EL (cell line): Measurements from ENCODE around the gene CRELD1.
A peak's percentile ranks its signal among the peaks of the same experiment; 100 is the strongest.
"Not testable (repeated sequence)": the region's sequence is repeated elsewhere in the genome, so short reads cannot be mapped to it uniquely, and the experiment has no call there.

Experiments used
- DNase-seq: peaks from one replicate; pipeline ENCODE4 v3.0.0-alpha.2; 2016

CRELD1 gene

GRCh38 chr3:9935966-9936510, 2.4 kb downstream of the CRELD1 start:
- no peak for DNase-seq

DNA sequence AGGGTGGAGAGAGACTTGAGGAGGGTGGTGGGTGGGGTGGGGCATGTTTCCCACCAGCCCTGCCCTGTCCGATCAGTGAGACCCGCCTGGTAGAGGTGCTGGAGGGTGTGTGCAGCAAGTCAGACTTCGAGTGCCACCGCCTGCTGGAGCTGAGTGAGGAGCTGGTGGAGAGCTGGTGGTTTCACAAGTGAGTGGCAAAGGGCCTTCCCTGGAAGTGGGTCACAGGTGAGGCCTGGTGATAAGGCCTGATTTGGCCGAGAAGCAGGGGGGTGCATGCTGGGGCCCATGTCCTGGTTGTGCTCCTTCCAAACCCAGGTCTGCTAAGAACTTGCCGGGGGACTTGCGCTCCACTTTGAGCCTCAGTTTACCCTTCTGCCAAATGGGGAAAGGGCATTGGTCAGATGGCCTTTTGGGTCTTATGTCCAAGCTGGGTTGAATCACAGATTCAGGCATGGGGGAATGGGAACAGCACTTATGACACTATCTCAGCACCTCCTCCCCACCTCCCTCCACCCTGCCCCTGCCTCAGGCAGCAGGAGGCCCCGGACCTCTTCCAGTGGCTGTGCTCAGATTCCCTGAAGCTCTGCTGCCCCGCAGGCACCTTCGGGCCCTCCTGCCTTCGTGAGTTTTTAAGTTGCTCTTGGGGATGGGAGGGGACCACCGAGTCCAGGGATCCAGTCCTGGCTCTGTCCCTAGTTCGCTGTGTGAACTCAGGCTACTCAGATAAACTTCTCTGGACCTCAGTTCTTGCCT, 4.0 kb downstream of the CRELD1 start:
- no peak for DNase-seq

DNA sequence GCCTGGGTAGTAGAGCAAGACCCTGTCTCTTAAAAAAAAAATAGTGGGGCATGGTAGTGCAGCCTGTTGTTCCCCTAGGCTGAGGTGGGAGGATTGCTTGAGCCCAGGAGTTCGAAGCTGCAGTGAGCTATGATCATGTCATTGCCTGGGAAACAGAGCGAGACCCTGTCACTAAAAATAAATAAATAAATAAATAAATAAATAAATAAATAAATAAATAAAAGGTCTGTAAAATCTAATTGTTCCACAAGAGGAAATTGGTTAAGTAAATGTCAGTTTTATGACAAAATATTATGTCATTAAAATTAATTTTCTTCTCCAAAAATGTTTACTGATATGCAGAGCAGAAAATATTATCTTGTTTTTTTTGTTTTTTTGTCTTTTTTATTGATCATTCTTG, 5.3 kb downstream of the CRELD1 start:
- no peak for DNase-seq

- not testable (repeated sequence) for DNase-seq
Observed at GRCh38 chr3:9939906-9940305, 6.3 kb downstream of the CRELD1 start.

DNA sequence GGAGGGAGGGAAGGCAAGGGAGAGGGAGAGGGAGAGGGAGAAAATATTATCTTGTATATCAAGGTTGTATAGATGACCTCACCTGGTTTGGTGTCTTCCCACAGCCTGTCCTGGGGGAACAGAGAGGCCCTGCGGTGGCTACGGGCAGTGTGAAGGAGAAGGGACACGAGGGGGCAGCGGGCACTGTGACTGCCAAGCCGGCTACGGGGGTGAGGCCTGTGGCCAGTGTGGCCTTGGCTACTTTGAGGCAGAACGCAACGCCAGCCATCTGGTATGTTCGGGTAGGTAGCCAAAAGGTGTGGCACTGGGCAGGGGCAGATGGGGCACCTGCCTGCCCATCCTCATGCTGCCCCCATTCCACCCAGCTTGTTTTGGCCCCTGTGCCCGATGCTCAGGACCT, 7.1 kb downstream of the CRELD1 start:
- DNase-seq = no peak

DNA sequence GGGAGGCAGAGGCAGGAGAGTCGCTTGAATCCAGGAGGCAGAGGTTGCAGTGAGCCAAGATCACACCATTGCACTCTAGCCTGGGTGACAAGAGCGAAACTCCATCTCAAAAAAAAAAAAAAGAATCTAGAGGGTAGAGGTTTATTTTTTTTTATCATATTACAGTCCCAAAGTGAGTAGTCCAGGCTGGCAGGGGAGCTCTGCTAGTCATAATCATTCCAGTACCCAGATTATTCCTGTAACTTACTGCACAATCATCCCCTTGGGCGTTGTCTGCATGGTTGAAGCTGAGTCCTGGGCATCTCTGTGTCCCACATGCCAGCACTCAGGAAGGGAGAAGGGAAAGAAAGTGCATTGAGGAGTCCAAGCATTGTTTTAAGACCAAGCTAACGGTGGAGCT, 8.5 kb downstream of the CRELD1 start:
- no peak for DNase-seq

DNA sequence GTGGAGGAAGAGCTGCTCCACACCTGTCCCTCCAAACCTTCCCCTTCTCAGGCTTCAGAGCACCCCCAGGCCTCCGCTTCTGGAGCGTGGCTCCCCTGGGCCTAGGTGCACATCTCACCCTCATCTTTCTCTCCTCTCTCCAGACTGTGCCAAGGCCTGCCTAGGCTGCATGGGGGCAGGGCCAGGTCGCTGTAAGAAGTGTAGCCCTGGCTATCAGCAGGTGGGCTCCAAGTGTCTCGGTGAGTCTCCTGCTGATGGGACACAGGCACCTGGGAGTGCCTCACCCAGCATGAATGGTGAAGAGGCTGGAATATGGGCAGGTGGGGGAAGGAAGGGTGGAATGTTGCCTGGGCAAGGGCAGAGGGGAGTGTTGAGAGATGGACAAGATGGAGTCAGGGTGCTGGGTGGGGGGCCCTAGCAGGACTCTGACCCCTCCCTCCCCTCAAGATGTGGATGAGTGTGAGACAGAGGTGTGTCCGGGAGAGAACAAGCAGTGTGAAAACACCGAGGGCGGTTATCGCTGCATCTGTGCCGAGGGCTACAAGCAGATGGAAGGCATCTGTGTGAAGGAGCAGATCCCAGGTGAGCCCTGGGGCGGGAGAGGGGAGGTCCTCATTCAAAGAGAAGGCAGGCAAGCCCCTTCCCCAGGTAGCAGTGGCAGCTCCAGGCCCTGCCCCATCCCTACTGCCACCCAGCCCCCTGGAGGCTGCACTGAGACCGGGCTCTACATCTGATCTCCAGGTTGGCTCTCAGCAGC, 9.5 kb downstream of the CRELD1 start:
- no peak for DNase-seq

GRCh38 chr3:9944271-9944670, 10.6 kb downstream of the CRELD1 start:
- DNase-seq = no peak

- DNase-seq = no peak
Observed at GRCh38 chr3:9945358-9945757, 11.7 kb downstream of the CRELD1 start.

GRCh38 chr3:9946112-9947024, 12.7 kb downstream of the CRELD1 start:
- peak; percentile 92 for DNase-seq

DNA sequence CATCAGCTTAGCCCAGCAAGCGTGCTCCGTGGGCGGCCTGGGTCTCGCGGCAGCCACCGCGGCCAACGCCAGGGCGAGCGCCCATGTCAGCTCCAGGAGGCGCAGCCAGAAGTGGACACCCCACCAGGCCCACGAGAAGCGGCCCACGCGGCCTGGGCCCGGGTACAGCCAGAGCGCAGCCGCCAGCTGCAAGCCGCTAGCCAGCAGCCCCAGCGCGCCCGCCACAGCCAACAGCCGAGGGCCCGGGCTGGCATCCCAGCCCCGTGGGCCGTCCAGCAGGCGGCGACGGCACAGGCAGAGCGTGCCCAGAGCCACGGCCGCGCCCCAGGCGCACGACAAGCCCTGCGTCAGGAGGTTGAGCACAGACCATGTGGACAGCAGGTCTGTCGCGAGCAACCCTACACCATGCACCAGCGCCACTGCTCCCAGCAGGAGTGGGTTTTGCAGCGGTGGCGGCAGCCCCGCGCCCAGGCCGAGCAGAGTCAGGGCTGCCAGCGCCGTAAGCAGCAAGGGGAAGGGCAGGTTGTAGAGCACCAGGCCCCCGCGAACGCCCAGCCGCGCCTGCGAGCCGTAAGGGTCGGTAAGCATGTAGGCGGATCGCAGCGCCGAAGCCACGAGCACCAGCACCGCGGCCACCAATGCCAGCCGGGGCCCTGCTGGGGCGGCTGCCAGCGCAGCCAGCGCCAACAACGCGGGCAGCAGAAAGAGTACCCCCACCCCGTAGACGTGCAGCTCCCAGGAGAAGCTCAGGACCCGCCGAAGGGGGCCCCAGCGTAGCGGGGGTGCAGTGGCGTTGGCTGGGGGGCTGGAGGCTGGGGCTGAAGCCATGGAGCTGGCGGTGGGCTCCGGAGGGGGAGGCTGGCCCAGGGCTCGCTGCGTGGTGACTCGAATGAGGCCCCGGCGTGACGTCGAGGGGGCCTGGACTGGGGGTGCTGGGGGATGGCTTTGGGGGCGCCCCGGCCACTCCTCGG, 13.7 kb downstream of the CRELD1 start:
- peak; percentile 79 for DNase-seq

DNA sequence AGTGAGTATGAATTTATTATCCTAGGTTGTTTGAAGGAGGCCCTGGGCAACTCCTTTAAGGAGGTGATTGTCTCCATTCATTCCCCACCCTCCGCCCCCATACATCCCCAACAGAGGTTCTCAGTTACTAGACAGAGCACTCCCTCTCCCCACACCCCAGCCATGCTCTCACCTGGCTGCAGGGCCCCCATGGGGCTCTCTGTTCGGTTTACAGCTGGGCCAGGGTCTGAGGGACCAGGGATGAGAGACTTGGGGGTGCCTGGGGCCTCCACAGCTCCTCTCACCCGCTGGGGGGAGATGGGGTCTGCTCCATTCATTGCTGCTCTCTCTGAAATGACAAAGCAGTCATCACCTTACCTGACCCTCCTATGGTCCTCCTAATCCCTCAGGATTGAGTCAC, 15.0 kb downstream of the CRELD1 start:
- no peak for DNase-seq

DNA sequence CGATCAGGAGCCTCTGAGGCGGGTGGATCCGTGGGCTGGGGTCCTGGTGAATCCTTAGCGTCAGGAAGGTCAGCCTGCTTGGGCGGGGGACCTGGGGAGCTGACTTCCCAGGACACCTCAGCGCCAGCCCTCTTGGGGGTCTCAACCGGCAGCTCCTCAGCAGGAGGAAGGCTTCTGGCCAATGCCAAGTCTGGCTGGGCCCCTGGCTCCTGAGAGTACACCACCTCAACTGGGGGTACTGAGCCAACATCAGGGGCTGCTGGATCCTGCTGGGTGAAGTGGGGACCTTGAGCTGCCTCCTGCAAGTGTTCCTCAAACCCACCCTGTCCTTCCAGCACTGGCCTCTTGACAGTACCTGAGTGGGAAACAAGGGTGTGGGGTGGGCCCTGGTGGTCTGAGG, 15.5 kb downstream of the CRELD1 start:
- no peak for DNase-seq

GRCh38 chr3:9949626-9950025, 16.0 kb downstream of the CRELD1 start:
- DNase-seq = no peak

- DNase-seq = no peak
Observed at GRCh38 chr3:9951126-9951525, 17.5 kb downstream of the CRELD1 start.

- no peak for DNase-seq
Observed at GRCh38 chr3:9951598-9951961, 17.9 kb downstream of the CRELD1 start.

DNA sequence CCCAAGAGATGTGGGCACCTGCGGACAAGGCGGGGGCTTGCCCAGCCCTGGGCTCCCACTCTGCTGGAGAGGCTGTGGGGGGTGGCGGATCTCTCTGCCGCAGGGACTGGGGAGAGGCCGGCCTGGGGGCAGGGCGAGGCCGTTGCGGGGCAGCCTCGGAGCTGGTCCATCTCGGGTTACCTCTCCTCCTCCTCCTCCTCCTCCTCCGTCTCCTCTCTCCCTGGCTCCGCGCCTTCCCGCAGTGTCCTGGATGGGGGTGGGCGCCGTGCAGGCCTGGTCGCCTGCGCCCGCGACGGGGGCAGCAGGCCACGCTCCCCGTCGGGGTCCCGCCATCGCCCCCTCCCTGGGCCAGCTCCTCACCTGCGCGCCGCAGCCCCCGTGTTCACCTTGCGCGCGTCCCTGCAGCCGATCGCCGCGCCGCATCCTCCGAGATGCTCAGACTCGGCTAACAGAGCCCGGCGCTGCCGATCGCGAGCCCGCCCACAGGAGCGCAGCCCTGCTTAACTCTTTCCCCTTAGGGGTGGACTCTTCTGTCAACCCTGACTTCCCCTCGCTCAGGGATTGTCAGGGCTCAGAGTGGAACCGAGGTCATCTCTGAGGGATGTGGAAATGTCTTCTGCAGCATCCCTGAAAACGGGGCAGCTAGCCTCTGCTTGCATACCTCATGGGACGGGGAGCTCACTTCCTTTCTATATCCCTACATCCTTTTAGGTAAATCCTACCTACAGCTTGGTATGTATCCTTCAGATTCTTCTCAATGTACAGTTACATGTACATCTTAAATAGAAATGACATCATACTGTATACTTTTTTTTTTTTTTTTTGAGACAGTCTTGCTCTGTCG, 18.6 kb downstream of the CRELD1 start, which contains the start of gene PRRT3:
TSS of gene PRRT3 (minus strand) at position 447 of the 844 bp plus-strand sequence. CDS start 2,293 bp downstream, outside the sequence.
- DNase-seq = peak; percentile 47

- no peak for DNase-seq
Observed at GRCh38 chr3:9955067-9955502, 21.5 kb downstream of the CRELD1 start.

DNA sequence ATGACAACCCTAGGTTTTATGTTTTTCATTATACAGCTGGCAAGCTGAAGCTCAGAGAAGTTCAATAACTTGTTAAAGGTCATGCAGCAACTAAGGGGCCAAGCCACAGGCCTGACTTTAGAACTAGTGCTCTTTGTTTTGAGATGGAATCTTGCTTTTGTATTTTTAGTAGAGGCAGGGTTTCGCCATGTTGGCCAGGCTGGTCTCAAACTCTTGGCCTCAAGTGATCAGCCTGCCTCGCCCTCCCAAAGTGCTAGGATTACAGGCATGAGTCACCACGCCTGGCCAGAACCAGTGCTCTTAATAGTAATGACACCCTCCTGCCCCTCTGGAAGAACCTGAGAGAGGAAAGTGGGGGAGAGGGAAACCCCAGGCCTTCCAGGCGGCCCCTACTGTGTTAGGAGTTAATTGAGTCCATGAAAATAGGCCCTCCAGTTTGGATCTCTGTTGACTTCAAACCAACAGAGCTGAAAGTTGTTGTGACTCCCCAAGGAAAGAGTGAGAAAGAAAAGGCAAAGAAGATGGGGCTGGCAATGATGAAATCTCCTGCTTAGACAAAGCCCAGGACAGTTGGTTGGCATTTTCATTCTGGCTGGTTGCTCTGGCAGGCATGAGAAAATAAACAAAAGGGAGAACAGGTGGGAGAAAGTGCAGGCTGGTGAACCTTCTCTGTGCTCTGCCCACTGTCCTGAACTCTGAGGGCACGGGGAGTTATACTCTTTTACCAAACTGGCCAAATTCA, 22.1 kb downstream of the CRELD1 start:
- peak; percentile 20 for DNase-seq

DNA sequence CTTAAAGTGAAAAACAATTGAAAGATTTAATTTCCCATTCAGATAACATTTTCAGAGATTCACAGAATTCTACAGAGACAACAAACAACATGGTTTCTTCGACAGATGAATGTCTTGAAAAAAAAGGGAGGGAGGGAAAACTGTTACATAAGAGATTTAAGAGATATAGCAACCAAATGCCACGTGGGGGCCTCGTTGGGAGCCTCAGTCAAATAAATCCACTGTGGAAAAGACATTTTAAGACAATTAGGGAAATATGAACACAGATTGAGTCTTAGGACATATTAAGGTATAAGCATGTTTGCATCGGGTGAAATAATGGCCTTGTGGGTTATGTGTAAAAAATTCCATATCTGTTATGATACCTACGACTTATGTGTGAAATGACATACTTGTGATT, 23.6 kb downstream of the CRELD1 start:
- no peak for DNase-seq
